ENCODE measurements around the gene MCM6.

Gene MCM6

GRCh38 chr2:135862718-135863117 lies 13.5 kb downstream of the MCM6 start:
- DNase-seq, result no peak

DNA sequence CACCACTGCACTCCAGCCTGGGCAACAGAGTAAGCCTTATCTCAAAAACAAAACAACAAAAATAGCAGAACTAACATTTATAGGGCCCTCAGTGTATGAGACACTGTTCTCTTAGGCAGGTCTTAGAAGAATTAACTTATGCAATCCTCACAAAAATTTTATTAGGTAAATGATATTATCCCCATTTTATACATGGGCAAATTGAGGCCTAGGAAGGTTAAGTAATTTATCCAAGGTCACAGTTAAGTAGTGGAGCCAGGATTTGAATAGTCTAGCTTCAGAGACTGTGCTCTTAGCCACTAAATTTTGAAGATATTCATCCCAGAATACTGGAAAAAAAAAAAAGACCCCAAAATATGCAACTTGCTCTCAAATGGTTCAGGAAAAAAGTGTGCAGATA lies 22.8 kb downstream of the MCM6 start:
- no peak for DNase-seq

DNA sequence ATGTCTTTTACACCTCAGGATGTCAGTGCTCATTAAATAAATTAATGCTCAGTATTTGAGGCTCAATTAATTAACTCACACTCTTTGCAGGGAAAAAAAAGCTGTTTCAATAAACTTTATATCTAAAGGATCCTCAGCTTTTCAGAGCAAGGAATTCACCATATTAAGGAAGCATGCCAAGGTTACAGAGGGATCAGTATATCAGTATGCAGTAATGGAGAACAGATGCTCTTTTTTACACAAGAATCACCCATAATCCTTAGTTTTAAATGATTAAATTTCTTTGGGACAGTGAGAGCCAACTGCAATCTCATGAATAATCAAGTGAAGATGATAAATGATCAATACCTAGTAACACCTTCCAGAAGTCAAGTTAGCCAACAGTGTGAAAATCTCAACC lies 24.4 kb downstream of the MCM6 start:
- no peak for DNase-seq

GRCh38 chr2:135850892-135851668 lies 25.2 kb downstream of the MCM6 start:
- DNase-seq, result no peak

GRCh38 chr2:135849087-135849486 lies 27.2 kb downstream of the MCM6 start:
- no peak for DNase-seq

DNA sequence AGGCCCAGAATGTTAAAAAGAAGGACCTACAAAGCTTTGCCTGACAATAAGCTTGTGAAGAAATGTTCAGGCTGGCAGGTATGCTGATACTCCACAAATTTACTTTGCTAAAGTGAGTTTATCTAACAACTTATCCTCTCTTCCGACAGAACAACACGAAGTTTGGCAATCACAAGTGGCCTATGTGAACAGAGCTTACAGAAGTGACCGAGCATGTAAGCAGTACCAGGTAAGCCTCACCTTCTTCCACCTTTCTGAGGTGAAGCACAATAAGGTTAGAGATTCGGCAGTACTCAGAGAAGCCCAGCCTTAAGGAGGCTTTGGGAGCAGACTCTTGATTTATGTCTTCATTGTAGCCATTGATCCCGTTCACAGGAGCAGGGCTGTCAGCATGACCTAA lies 30.2 kb downstream of the MCM6 start:
- DNase-seq, result no peak

- DNase-seq, result no peak
Observed at GRCh38 chr2:135845257-135845656, 31.0 kb downstream of the MCM6 start.

- DNase-seq, result no peak
Observed at GRCh38 chr2:135844301-135844895, 31.8 kb downstream of the MCM6 start.

GRCh38 chr2:135843671-135844070 lies 32.6 kb downstream of the MCM6 start:
- DNase-seq, result no peak

DNA sequence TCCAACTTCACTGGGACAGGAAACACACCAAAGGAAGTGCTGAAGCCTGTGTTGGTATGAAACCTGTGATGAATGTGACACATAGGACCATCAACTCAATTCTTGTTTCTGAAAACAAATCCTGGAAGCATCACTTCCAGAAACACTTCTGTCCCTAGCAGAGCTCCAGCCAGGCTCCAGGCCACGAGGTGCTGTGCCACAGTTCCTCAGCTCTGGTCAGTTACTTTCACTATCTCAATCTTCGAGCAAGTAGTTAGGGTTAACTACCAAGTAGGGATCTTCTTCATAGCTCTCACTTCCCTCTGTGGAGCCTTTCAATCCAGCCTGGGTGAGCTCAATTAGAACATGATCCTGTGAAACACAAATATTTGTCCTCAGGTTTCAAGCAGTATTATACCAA lies 35.6 kb downstream of the MCM6 start:
- no peak for DNase-seq

DNA sequence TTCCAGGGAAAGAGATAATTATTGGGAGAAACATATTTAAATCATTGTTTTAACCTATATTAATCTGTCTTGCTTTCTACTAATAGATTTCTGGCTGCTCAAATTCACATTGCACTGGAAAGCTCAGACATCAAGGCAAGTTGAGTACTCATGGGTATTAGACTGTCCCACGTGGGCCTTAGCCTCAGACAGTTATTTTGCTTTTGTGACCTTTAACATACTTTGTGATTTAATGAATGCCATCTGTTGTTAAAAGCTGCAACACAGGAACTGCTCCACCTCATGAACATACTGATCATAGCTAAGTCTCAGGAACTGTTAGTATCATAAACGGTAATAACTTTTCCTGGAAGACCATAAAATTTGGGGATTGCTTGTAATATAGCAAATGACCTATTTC lies 36.5 kb downstream of the MCM6 start:
- no peak for DNase-seq

- DNase-seq, result no peak
Observed at GRCh38 chr2:135838502-135838901, 37.7 kb downstream of the MCM6 start.

DNA sequence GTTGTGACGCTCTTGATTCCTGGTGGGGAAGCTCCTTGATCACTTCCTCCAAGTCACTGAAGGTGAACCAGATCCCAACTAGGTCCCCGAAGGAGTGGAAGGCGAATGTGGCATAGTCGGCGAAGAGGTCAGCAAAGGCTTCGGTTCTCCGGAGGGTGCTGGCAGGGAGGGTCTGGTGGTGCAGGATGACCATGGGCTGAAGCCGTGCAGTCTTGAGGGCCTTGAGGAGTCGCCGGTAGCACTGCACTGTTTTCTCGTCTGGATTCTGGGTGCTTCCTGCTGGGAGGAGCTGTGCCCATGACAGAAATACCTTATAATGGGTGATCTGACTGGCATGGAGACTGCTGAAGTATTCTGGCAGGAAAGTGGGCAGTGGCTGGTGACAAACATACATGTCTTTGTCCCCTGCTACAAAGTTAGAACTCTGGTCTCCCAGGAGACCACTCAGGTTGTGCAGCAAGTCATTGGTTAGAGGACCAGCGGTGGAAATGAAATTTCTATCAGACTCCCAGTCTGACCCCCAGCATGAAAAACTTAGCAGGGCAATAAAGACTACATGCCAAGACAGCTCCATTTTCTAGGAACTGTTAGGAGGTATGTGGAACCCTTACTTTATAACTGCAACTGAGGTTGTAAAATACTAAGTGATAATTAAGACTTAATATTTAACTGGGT lies 39.5 kb downstream of the MCM6 start, which contains the start of gene LCT:
TSS of gene LCT (minus strand) at position 589 of the 675 bp plus-strand sequence. CDS start at position 574, 15 bp downstream.
- DNase-seq, result no peak

DNA sequence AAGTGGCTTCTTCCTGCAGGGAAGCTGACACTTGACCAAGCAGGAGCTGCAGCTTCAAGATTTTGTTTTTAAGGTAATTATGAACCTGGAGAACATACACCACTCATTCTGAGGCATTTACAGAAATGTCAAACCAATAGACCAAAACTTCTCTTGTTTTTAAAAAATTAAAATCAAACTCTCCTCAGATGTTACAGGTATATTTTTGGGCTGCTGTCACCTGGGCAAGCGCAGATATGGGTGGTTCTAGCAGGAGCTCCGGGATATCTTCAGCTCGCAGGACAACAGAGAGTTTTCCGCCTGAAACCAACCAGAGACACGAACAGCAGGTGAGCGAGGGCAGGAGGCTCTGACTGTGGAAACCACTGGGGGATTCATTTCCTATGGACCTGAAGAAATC lies 43.4 kb downstream of the MCM6 start:
- DNase-seq, result no peak

DNA sequence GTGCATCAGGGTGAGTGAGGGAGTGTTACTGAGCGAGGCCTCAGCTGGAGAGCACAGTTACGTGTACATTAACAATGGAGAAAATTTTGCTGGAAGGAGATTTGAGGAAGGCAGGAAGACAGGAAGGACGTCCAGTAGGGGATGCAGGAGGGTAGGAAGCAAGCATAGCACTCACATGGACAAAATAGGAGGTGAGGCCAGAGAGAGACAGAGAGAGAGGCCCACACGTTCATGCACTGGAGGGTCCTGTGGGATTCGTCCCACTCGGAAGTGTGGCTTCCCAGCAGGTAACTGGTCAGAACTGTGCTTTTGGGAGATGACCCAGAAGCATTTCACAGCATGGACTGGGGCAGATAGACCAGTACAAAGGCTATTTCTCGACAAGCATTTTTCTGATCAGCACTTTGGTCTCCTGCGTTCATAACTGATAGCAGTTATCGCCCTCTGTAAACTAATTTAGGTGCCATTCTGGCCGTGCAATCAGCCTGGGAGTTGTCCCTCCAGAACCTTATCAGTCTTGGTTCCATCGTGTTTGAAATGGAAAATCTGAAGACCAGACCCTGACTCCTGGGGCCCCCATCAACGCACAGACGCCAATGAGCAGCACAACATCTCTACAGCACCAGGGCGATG lies 44.9 kb downstream of the MCM6 start:
- no peak for DNase-seq

DNA sequence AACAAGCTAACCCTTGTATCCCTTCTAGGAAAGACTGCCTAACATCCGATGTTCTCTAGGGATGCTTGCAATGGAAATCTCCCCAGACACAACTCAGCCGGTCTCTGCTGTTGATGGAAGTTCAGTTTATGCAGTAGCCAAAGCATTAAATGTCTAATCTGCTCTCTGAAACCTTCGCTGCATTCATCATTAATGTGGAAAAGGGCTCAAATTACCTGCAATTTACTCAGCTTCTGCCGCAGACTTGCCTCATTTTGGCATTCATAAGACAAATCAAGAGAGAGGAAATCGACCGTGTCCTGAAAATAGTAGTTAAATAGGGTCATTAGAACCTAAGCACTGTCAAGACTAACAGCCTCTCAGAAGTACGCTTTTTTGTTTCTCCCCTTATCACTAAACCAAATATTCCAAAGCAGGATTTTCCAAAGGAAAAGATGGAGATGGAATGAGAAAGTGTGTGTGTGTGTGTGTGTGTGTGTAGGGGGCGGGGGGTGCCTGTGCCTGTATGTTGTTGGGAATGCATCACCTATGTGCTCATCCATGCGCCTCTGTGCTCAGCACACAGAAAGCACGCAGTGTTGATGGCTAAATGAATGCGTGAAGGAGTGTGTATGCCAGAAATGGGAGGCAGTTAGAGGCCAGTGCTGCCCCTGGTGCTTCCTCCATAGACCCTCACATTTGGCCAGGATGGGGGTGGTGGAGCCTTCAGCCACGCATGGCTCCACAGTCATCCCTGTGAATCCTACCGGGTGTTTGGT lies 46.7 kb downstream of the MCM6 start:
- peak; percentile 92 for DNase-seq

GRCh38 chr2:135826544-135826943 lies 49.7 kb downstream of the MCM6 start:
- DNase-seq, result no peak

DNA sequence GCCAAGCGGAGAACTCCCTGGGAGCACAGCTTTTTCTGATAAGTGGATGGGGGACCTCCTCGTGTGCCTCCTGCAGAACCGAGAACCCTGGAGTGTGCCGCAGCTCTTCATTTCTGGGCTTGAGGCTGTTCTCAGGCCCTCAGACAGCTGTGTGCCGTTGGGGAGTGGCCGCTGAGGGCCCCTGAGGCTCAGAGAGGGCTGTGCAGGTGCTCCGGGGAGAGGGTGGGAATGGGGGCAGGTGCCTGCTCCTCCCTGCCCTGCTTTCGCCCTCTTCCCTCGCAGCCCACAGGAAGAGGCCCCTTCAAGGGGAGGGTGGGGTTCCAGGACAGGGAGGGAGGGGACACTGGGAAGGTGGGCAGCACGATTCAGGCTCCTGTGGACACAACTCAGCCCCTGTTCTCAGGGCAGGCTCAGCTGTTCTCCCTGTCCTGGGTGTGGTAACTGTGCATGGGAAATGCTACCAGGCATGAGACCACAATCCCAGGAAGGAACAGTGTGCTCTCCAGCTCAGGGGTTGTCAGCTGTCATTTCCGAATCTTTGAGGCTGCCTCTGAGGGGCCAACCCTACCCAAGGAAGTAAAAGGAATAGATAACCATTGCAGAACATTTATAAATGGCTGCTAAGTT lies 50.6 kb downstream of the MCM6 start:
- DNase-seq, result no peak

DNA sequence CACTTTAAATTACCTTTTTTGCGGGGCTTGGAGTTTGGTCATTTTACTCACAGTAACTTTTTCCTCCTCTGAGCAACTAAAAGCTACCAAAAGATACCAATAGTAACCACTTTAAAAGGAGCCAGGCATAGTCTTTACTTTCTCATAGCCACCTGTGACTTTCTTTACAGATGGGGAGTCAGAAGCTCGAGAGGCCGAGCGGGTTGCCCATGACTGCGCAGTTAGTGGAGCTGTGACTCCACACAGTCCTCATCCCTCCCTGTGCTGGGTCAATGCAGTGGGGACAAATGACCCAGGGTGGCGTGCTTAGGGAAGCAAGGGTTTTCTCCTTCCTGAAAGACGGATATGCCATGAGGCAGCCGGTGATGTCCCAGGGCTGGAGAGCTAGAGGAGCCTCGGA lies 51.1 kb downstream of the MCM6 start:
- DNase-seq, result no peak

- DNase-seq, result no peak
Observed at GRCh38 chr2:135822855-135823254, 53.4 kb downstream of the MCM6 start.

DNA sequence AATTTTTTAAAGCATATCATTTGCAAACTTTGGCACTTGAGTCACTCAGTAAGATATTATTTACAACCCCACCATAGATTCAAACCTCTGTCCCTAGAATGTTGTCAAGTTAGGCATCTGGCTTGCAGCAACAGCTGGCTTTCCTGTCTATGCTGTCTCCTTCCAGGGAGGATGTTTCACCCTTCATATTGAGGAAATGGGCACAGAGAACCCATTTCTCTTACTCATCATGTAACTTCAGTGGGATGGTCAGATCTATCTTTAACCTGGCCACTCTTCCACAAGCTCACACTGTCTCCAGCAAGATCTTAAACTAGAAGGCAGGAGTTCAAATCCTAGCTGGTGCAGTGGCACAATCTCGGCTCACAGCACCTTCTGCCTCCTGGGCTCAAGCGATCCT lies 55.1 kb downstream of the MCM6 start:
- no peak for DNase-seq

GRCh38 chr2:135820003-135820618 lies 56.1 kb downstream of the MCM6 start:
- no peak for DNase-seq

Data from NCI-H748 treated with DMSO at 0.1 percent for 48 hours (cell line).